K562 (cell line): ENCODE measurements around the gene SIT1. TPM values are rescaled to one million over a fixed set of nuclear protein-coding genes. Genes with fewer than 3 reads are reported as not detected.

Source experiments
- ATF1 ChIP-seq, 2 experiments: fragments of 450-650 bp in 1 of 2; IDR thresholded peaks; 2 replicates each; pipeline ENCODE4 v1.6.1; 2016; ENCODE audit warnings: missing compliant biosample characterization in 1 of 2, missing genetic modification characterization in 1 of 2
- ATF3 ChIP-seq, 2 experiments: fragments of 450-650 bp in 1 of 2; sonication (generic) in 1 of 2; formaldehyde crosslinking in 1 of 2; IDR thresholded peaks in 1 of 2; conservative IDR thresholded peaks in 1 of 2; 2 replicates each; pipeline versions ENCODE4 v1.6.1 to v1.8.1; 2016 to 2023; ENCODE audit warnings: mild to moderate bottlenecking in 2 of 2, moderate library complexity in 2 of 2, inconsistent platforms in 1 of 2, missing genetic modification reagents in 1 of 2
- ETS2 ChIP-seq: IDR thresholded peaks from 2 replicates; pipeline ENCODE4 v1.6.1; 2016; ENCODE audit warnings: borderline replicate concordance, missing genetic modification characterization, mild to moderate bottlenecking, moderate library complexity, missing compliant biosample characterization; ENCODE audit not compliant: poor library complexity, severe bottlenecking
- HLTF ChIP-seq: fragments of 450-650 bp; IDR thresholded peaks from 2 replicates; pipeline ENCODE4 v1.6.1; 2016
- HMBOX1 ChIP-seq: sonication (generic); IDR thresholded peaks from 2 replicates; pipeline ENCODE4 v1.6.1; 2016
- POLR2AphosphoS5 ChIP-seq: IDR thresholded peaks from 2 replicates; pipeline ENCODE4 v1.6.1; 2011; ENCODE audit warnings: mild to moderate bottlenecking, low read depth, low read length, moderate library complexity; ENCODE audit not compliant: control insufficient read depth, insufficient read depth
- POLR2B ChIP-seq: fragments of 450-650 bp; IDR thresholded peaks from 2 replicates; pipeline ENCODE4 v1.6.1; 2018; ENCODE audit warnings: low read depth; ENCODE audit not compliant: partially characterized antibody
- POLR3A ChIP-seq: IDR thresholded peaks from 2 replicates; pipeline ENCODE4 v1.6.1; 2011; ENCODE audit warnings: borderline replicate concordance, mild to moderate bottlenecking, moderate library complexity; ENCODE audit not compliant: insufficient read length, insufficient read depth; ENCODE audit errors: extremely low read depth
- RBBP5 ChIP-seq: fragments of 200-600 bp; sonication (generic); IDR thresholded peaks from 2 replicates; pipeline ENCODE4 v1.6.1; 2012; ENCODE audit warnings: borderline replicate concordance, mild to moderate bottlenecking, low read length, control low read depth, inconsistent platforms; ENCODE audit not compliant: insufficient read depth, poor library complexity, severe bottlenecking
- RBM17 ChIP-seq: fragments of 200-400 bp; formaldehyde crosslinking; IDR thresholded peaks from 2 replicates; pipeline ENCODE4 v1.6.1; 2017; ENCODE audit warnings: low read depth, mild to moderate bottlenecking, low read length, borderline replicate concordance
- ZBTB26 ChIP-seq: fragments of 450-650 bp; formaldehyde crosslinking; IDR thresholded peaks from 2 replicates; pipeline ENCODE4 v1.4.0; 2022; ENCODE audit warnings: missing genetic modification characterization
- ZBTB34 ChIP-seq: fragments of 250-450 bp; sonication (Bioruptor Pico); IDR thresholded peaks from 2 replicates; pipeline ENCODE4 v1.8.0; 2021; ENCODE audit warnings: mild to moderate bottlenecking, moderate library complexity
- ZNF134 ChIP-seq: fragments of 250-450 bp; sonication (Bioruptor Pico); conservative IDR thresholded peaks from 2 replicates; pipeline ENCODE4 v1.4.0; 2020
- ZNF511 ChIP-seq: sonication (generic); formaldehyde crosslinking; IDR thresholded peaks from 2 replicates; pipeline ENCODE4 v1.8.0; 2022; ENCODE audit warnings: mild to moderate bottlenecking, missing genetic modification reagents
- polyA plus RNA-seq, 8 experiments: library from polyadenylated mRNA; depleted of rRNA in 4 of 8; stranded (reverse) in 5 of 8; unstranded in 3 of 8; fragments of >200 nt; fragmentation: Nextera tagmentation in 2 of 8; fragmentation: Illumina TruSeq in 1 of 8; extraction: Ambion mirVana in 2 of 8; extraction: Trizol in 1 of 8; gene quantifications; 2 replicates each; pipeline versions ENCODE4 v1.2.1 to v1.2.3, GENCODE V29; 2011 to 2014; ENCODE audit warnings: inconsistent platforms in 1 of 8, missing spikeins in 1 of 8
- total RNA-seq, 7 experiments: library from RNA; depleted of rRNA in 6 of 7; stranded (reverse); fragments of >200 nt in 6 of 7; fragmentation: Illumina TruSeq in 2 of 7; extraction: Trizol in 2 of 7; gene quantifications; 2 replicates each; pipeline versions ENCODE4 v1.2.1 to v1.2.3, GENCODE V29; 2011 to 2021; ENCODE audit warnings: low replicate concordance in 1 of 7

The SIT1 gene
- total and polyA plus RNA-seq, 9 of the 15 experiments (the other 6 are each of a cell fraction or from before 2014, with no cell fraction given) = not detected

GRCh38 chr9:35690614-35691333 is 40.0 kb upstream of the SIT1 start (continued):
- TF ChIP-seq ZNF511 (CRISPR knock-in tag) (no peak), POLR2AphosphoS5 (no peak), RBM17 (no peak), POLR3A (no peak), ATF3 (IDR thresholded peaks at IDR 0.05) (no peak), ATF3 (CRISPR knock-in tag; conservative IDR thresholded peaks at IDR 0.05) (no peak), HMBOX1 (no peak), HLTF (no peak), ZBTB34 (no peak), ATF1 (CRISPR knock-in tag; IDR thresholded peaks at IDR 0.05) (no peak), ATF1 (tag; IDR thresholded peaks at IDR 0.05) (no peak), ZNF134 (no peak), ZBTB26 (CRISPR knock-in tag) (no peak), POLR2B (peak; percentile 59), ETS2 (tag) (no peak), RBBP5 (no peak)
- TF ChIP-seq, all 486 proteins: peak for 27
